ENCODE data around the gene DHRSX.
"Not testable (repeated sequence)": the region's sequence is repeated elsewhere in the genome, so short reads cannot be mapped to it uniquely, and the experiment has no call there.

Gene DHRSX

DNA sequence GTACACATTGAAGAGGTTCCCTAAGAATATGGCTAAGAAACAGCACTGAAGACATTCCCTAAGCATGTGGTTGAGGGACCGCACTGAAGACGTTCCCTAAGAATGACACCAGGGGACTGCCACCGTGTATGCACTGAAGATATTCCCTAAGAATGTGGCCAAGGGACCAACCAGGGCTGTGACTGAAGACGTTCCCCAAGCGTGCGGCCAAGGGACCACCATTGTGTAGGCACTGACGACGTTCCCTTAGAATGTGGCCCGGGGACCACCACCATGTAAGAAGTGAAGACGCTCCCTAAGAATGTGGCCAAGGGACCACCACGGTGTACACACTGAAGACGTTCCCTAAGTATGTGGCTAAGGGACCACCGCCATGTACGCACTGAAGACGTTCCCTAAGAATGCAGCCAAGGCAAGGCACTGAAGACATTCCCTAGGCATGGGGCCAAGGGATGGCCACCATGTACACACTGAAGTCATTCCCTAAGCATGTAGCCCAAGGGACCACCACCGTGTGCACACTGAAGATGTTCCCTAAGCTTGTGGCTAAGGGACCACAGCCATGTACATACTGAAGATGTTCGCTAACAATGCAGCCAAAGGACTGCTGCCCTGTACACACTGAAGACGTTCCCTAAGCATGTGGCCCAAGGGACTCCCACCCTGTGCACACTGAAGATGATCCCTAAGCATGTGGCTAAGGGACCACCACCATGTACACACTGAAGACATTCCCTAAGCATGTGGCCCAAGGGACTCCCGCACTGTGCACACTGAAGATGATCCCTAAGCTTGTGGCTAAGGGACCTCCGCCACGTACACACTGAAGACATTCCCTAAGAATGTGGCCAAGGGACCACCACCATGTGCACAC lies 22.0 kb downstream of the DHRSX start:
- Histone ChIP-seq H3K4me1 (ENCODE audit: insufficient read depth, poor library complexity, severe bottlenecking) (no peaks in the 10 kb centered on the region), H3K27ac (ENCODE audit: poor library complexity, severe bottlenecking) (no peak overlapping the region), H3K9me3 (ENCODE audit: severe bottlenecking) (no peaks in the 10 kb centered on the region), H3K36me3 (ENCODE audit: low read depth) (0 out of 2 replicates have a peak, but pooled peaks cover 4% of the 10 kb centered on the region), H3K27me3 (ENCODE audit: insufficient read depth, poor library complexity, severe bottlenecking) (no peaks in the 10 kb centered on the region), H3K4me3 (ENCODE audit: severe bottlenecking) (no peak overlapping the region)
- ATAC-seq (ENCODE audit: low read depth): no peak
- peak; percentile 51 for DNase-seq (ENCODE audit: low spot score)
- TF ChIP-seq, protein P1, sequence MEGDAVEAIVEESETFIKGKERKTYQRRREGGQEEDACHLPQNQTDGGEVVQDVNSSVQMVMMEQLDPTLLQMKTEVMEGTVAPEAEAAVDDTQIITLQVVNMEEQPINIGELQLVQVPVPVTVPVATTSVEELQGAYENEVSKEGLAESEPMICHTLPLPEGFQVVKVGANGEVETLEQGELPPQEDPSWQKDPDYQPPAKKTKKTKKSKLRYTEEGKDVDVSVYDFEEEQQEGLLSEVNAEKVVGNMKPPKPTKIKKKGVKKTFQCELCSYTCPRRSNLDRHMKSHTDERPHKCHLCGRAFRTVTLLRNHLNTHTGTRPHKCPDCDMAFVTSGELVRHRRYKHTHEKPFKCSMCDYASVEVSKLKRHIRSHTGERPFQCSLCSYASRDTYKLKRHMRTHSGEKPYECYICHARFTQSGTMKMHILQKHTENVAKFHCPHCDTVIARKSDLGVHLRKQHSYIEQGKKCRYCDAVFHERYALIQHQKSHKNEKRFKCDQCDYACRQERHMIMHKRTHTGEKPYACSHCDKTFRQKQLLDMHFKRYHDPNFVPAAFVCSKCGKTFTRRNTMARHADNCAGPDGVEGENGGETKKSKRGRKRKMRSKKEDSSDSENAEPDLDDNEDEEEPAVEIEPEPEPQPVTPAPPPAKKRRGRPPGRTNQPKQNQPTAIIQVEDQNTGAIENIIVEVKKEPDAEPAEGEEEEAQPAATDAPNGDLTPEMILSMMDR (IDR thresholded peaks at IDR 0.05; ENCODE audit: poor library complexity, severe bottlenecking): no peak

DNA sequence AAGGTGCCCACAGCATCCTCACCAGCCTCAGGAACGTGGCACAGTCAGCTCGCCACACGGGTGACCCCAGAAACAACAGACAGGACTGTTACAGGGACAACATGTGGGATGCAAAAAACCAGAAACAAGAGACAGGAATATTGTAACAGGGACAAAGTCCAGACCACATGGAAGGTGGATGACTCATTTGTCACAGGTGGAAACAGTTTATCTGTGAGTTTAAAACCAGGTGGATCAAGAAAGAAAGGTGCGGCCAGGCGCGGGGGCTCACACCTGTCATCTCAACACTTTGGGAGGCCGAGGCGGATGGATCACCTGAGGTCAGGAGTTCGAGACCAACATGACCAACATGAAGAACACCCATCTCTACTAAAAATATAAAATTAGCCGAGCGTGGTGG lies 23.5 kb downstream of the DHRSX start:
- ATAC-seq (ENCODE audit: low read depth); H3K4me3 ChIP-seq (ENCODE audit: severe bottlenecking); H3K27ac ChIP-seq (ENCODE audit: poor library complexity, severe bottlenecking); H3K27me3 ChIP-seq (ENCODE audit: insufficient read depth, poor library complexity, severe bottlenecking); H3K9me3 ChIP-seq (ENCODE audit: severe bottlenecking); H3K36me3 ChIP-seq (ENCODE audit: low read depth); H3K4me1 ChIP-seq (ENCODE audit: insufficient read depth, poor library complexity, severe bottlenecking): not testable (repeated sequence)
- peak; percentile 9 for DNase-seq (ENCODE audit: low spot score)

DNA sequence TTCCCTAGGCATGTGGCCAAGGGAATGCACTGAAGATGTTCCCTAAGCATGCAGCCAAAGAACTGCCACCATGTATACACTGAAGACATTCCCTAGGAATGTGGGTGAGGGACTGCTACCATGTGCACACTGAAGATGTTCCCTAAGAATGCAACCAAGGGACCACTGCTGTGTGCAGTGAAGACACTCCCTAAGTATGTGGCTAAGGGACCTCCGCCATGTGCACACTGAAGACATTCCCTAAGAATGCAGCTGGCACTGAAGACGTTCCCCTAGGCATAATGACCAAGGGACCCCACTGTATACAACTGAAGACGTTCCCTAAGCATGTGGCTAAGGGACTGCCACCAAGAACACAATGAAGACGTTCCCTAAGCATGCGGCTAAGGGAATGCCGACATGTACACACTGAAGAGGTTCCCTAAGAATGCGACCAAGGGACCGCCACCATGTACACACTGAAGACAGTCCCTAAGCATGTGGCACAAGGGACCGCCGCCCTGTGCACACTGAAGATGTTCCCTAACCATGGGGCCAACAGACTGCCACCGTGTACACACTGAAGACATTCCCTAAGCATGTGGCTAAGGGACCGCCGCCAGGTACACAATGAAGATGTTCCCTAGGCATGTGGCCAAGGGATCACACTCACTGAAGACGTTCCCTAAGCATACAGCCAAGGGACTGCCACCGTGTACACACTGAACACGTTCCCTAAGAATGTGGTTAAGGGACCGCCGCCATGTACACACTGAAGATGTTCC lies 25.6 kb downstream of the DHRSX start:
- Histone ChIP-seq H3K4me1 (ENCODE audit: insufficient read depth, poor library complexity, severe bottlenecking) (no peaks in the 10 kb centered on the region), H3K4me3 (ENCODE audit: severe bottlenecking) (no peak overlapping the region), H3K36me3 (ENCODE audit: low read depth) (no peaks in the 10 kb centered on the region), H3K9me3 (ENCODE audit: severe bottlenecking) (peaks cover 3% of the 10 kb centered on the region), H3K27ac (ENCODE audit: poor library complexity, severe bottlenecking) (no peak overlapping the region), H3K27me3 (ENCODE audit: insufficient read depth, poor library complexity, severe bottlenecking) (no peaks in the 10 kb centered on the region)
- TF ChIP-seq, protein P1 (IDR thresholded peaks at IDR 0.05; ENCODE audit: poor library complexity, severe bottlenecking): no peak
- DNase-seq (ENCODE audit: low spot score) (peak; percentile 7), ATAC-seq (ENCODE audit: low read depth) (no peak)

DNA sequence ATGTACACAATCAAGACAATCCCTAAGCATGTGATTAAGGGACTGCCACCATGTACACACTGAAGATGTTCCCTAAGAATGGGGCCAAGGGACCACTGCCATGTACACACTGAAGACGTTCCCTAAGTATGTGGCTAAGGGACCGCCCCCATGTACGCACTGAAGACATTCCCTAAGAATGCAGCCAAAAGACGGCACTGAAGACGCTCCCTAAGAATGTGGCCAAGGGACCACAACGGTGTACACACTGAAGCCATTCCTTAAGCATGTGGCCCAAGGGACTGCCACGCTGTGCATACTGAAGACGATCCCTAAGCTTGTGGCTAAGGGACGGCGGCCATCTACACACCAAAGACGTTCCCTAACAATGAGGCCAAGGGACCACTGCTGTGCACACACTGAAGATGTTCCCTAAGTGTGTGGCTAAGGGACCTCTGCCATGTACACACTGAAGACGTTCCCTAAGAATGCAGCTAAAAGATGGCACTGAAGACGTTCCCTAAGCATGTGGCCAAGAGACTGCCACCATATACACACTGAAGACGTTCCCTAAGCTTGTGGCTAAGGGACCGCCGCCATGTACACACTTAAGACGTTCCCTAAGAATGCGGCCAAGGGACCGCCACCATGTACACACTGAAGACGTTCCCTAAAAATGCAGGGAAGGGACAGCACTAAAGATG lies 26.4 kb downstream of the DHRSX start:
- no peak overlapping the region for H3K27ac ChIP-seq (ENCODE audit: poor library complexity, severe bottlenecking)
- H3K36me3 ChIP-seq (ENCODE audit: low read depth): no peaks in the 10 kb centered on the region
- ATAC-seq (ENCODE audit: low read depth): no peak

DNA sequence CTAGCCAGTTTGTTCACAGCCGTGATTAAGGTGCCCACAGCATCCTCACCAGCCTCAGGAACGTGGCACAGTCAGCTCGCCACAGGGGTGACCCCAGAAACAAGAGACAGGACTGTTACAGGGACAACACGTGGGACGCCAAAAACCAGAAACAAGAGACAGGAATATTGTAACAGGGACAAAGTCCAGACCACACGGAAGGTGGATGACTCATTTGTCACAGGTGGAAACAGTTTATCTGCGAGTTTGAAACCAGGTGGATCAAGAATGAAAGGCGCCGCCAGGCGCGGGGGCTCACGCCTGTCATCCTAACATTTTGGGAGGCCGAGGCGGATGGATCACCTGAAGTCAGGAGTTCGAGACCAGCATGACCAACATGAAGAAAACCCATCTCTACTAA lies 27.7 kb downstream of the DHRSX start:
- ATAC-seq (ENCODE audit: low read depth); H3K27me3 ChIP-seq (ENCODE audit: insufficient read depth, poor library complexity, severe bottlenecking); H3K36me3 ChIP-seq (ENCODE audit: low read depth); H3K4me3 ChIP-seq (ENCODE audit: severe bottlenecking); DNase-seq (ENCODE audit: low spot score); H3K27ac ChIP-seq (ENCODE audit: poor library complexity, severe bottlenecking); H3K4me1 ChIP-seq (ENCODE audit: insufficient read depth, poor library complexity, severe bottlenecking); H3K9me3 ChIP-seq (ENCODE audit: severe bottlenecking): not testable (repeated sequence)

More for the DNA sequence above, 26.4 kb downstream of the DHRSX start:
- H3K4me3 ChIP-seq (ENCODE audit: severe bottlenecking): no peak overlapping the region
- no peak for DNase-seq (ENCODE audit: low spot score)
- TF ChIP-seq, protein P1 (IDR thresholded peaks at IDR 0.05; ENCODE audit: poor library complexity, severe bottlenecking): no peak
- no peaks in the 10 kb centered on the region for H3K27me3 ChIP-seq (ENCODE audit: insufficient read depth, poor library complexity, severe bottlenecking)
- no peaks in the 10 kb centered on the region for H3K4me1 ChIP-seq (ENCODE audit: insufficient read depth, poor library complexity, severe bottlenecking)
- peaks cover 3% of the 10 kb centered on the region for H3K9me3 ChIP-seq (ENCODE audit: severe bottlenecking)

Measured in RWPE2 (cell line).